ENCODE data around the gene HPCA. TPM values are rescaled to one million over a fixed set of nuclear protein-coding genes. Genes with fewer than 3 reads are reported as not detected.

Gene HPCA
- total RNA-seq, 4 donors from 2014 or later = not detected

DNA sequence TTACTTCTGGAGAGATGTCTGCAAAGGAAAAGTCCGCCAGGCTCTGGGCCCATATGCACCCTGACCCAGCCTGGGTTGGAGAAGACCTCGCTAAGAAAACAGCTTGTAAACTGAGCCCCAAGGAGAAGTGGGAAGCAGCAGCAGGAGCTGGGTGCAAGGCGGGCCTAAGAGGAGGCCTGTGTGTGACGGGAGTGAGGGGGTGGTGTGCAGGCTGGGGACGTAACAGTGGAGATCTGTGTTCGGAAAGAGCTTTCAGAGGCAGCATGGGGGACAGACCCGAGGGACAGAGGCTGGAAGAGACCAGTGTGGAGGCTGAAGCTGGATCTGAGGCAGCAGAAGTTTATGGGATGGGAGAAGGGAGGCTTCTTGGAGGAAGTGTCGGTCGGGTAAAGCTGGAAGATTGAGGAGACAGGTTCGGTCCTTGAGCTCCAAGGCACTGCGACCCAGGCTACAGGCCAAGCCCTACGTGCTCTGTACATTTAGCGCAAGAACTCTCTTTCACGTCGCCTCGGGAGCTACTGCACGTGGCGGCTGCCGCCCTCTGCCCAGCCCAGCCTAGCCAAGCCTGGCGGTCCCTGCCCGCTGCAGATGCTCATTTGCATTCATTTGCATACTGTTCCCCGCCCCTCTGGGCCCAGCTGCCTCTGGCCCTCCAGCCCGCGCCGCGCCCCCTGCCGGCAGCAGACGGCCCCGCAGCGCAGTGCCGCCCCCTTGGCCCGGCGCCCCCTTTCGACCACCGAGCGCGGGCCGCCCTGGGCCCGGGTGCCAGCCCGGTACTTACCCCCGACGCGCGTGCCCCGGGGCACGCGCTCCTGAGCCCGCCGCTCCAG, 6.3 kb downstream of the HPCA start:
- no peak overlapping the region for H3K27ac ChIP-seq
- 25% methylated on average over 33 of the region's 49 CpGs for WGBS
- H3K9me3 ChIP-seq = no peaks in the 10 kb centered on the region
- TF ChIP-seq POLR2A (IDR thresholded peaks at IDR 0.05) (no peak), EP300 (IDR thresholded peaks at IDR 0.05) (no peak), POLR2AphosphoS5 (IDR thresholded peaks at IDR 0.05) (no peak)
- TF ChIP-seq, protein P1, sequence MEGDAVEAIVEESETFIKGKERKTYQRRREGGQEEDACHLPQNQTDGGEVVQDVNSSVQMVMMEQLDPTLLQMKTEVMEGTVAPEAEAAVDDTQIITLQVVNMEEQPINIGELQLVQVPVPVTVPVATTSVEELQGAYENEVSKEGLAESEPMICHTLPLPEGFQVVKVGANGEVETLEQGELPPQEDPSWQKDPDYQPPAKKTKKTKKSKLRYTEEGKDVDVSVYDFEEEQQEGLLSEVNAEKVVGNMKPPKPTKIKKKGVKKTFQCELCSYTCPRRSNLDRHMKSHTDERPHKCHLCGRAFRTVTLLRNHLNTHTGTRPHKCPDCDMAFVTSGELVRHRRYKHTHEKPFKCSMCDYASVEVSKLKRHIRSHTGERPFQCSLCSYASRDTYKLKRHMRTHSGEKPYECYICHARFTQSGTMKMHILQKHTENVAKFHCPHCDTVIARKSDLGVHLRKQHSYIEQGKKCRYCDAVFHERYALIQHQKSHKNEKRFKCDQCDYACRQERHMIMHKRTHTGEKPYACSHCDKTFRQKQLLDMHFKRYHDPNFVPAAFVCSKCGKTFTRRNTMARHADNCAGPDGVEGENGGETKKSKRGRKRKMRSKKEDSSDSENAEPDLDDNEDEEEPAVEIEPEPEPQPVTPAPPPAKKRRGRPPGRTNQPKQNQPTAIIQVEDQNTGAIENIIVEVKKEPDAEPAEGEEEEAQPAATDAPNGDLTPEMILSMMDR (IDR thresholded peaks at IDR 0.05) = peak; percentile 23 to 77
- H3K36me3 ChIP-seq = no peaks in the 10 kb centered on the region
- peak overlapping the region; percentile 55 for H3K4me3 ChIP-seq
- H3K4me1 ChIP-seq = peaks cover 16% of the 10 kb centered on the region
- no peak for DNase-seq (ENCODE audit: low spot score in 2 of 2)
- peaks cover 23% of the 10 kb centered on the region for H3K27me3 ChIP-seq

DNA sequence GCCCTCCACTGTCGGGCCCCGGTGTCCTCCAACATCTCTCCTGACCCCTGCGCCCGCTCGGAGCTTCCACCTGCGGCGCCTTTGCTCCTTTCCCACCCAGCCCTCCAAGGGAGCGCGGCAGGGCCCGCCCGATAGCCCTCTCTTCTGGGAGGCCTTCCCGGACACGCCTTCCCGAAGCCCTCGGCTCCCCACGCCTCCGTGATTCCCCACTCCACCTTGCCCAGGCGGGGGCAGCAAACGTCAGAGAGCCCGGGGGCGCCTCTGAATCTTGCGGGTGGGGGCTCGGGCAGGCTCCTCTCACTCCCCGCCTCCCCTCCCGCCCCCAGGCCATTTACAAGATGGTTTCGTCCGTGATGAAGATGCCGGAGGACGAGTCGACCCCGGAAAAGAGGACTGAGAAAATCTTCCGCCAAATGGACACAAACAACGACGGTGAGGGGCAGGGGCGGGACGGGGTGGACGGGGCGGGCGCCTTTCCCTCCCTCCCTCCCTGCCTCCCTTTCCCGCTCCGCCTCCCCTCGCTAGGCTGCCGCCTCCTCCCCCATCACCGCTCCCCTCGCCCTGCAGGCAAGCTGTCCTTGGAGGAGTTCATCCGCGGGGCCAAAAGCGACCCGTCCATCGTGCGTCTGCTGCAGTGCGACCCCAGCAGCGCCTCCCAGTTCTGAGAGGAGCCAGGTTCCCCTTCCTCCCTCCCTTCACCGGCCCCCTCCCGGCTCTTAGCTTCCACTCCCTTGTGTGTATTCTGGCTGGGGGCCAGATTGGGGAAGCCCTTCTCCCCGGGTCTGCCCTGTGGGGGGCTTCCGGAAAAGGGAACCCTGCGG, 7.1 kb downstream of the HPCA start:
- H3K4me1 ChIP-seq = peaks cover 16% of the 10 kb centered on the region
- no peak for DNase-seq (ENCODE audit: low spot score in 2 of 2)
- peak overlapping the region; percentile 55 for H3K4me3 ChIP-seq
- no peak for TF ChIP-seq EP300 (IDR thresholded peaks at IDR 0.05)
- TF ChIP-seq POLR2A (IDR thresholded peaks at IDR 0.05) = no peak
- TF ChIP-seq POLR2AphosphoS5 (IDR thresholded peaks at IDR 0.05) = no peak
- TF ChIP-seq, protein P1 (IDR thresholded peaks at IDR 0.05) = no peak
- H3K27ac ChIP-seq = no peak overlapping the region
- H3K9me3 ChIP-seq = no peaks in the 10 kb centered on the region
- peaks cover 15% of the 10 kb centered on the region for H3K27me3 ChIP-seq
- no peaks in the 10 kb centered on the region for H3K36me3 ChIP-seq
- WGBS = 3% methylated on average over 41 of the region's 58 CpGs

DNA sequence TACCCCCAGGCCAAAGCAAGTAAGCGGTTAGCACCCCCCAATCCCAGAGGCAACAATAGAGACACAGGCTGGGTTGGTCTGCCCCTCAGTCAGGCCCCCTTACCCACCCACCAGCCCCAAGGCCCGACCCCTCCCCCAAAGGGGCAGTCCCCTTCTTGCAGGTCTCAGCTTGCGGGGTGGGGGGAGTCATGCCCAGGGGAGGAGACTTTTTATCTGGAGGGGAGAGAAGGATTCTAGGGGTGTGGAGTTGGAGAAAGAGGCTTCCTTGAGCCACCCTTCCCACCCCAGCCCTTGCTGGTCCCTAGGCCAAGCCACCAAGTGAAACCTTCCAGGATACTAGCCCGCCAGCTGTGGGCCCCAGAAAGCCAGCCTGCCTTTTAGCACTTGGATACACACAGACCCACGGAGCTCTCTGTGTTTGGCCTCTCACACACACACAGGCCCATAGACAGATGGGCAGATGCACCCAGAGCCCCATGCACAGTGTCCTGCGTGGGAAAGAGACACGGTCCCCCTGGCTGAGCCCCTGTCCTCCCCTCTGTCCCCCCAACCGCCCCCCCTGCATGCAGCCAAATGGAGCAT, 7.8 kb downstream of the HPCA start:
- H3K4me3 ChIP-seq = peak overlapping the region; percentile 55
- H3K4me1 ChIP-seq = peaks cover 16% of the 10 kb centered on the region
- no peaks in the 10 kb centered on the region for H3K9me3 ChIP-seq
- no peak for TF ChIP-seq EP300 (IDR thresholded peaks at IDR 0.05)
- no peak for TF ChIP-seq POLR2AphosphoS5 (IDR thresholded peaks at IDR 0.05)
- TF ChIP-seq, protein P1 (IDR thresholded peaks at IDR 0.05) = no peak
- no peak for TF ChIP-seq POLR2A (IDR thresholded peaks at IDR 0.05)
- H3K27me3 ChIP-seq = peaks cover 15% of the 10 kb centered on the region
- 67% methylated on average over 4 of the region's 8 CpGs for WGBS
- H3K27ac ChIP-seq = no peak overlapping the region
- no peaks in the 10 kb centered on the region for H3K36me3 ChIP-seq
- no peak for DNase-seq (ENCODE audit: low spot score in 2 of 2)

DNA sequence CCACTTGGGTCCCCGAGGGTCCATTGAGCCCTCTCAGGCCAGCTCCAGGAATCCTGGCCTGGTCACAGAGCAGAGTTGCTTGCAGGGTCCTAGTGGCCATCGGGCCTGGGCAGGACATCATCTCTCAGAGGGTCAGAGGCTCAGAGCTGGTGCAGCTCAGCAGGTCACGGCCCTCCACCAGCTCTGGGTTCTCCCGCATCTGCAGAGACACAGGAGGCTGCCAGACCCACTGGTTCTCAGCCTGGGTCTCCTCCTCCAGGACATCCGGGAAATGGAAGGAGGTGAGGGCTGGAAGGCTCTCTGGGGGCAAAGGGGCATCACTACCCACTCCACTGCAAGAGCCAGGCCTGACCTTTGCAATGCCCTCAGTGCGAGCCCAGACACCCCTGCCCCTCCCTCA, 8.4 kb downstream of the HPCA start:
- WGBS = 88% methylated on average over 3 of the region's 6 CpGs
- no peak for DNase-seq (ENCODE audit: low spot score in 2 of 2)
- Histone ChIP-seq H3K9me3 (no peaks in the 10 kb centered on the region), H3K4me1 (peaks cover 16% of the 10 kb centered on the region), H3K36me3 (no peaks in the 10 kb centered on the region), H3K4me3 (no peak overlapping the region), H3K27ac (no peak overlapping the region), H3K27me3 (peaks cover 15% of the 10 kb centered on the region)
- TF ChIP-seq EP300 (IDR thresholded peaks at IDR 0.05) (no peak), POLR2A (IDR thresholded peaks at IDR 0.05) (no peak), POLR2AphosphoS5 (IDR thresholded peaks at IDR 0.05) (no peak)
- TF ChIP-seq, protein P1 (IDR thresholded peaks at IDR 0.05) = no peak

Data from suprapubic skin (tissue), 4 donors.